Fibroblast of villous mesenchyme (primary cell): ENCODE results near the gene KCNG1. TPM values are rescaled to one million over a fixed set of nuclear protein-coding genes. Genes with fewer than 3 reads are reported as not detected.
A peak's percentile ranks its signal among the peaks of the same experiment; 100 is the strongest.

Source experiments
- DNase-seq: peaks from one replicate; pipeline ENCODE4 v3.0.0-alpha.2; 2010; ENCODE audit warnings: low read depth
- H3K4me3 ChIP-seq: 2 replicates; pipeline ENCODE4 v1.5.1; 2011; ENCODE audit warnings: low read depth, mild to moderate bottlenecking, low read length
- total RNA-seq: library from RNA; depleted of rRNA; stranded (reverse); fragments of >200 nt; gene quantifications from 2 replicates; pipeline ENCODE4 v1.2.3, GENCODE V29; 2012
- TF ChIP-seq, protein P1 (sequence below): IDR thresholded peaks from 2 replicates; pipeline ENCODE4 v1.5.1; 2012; ENCODE audit warnings: low read depth, mild to moderate bottlenecking, low read length; ENCODE audit not compliant: insufficient read depth

The KCNG1 gene
- total RNA-seq, 1 donor = 3.0 TPM

DNA sequence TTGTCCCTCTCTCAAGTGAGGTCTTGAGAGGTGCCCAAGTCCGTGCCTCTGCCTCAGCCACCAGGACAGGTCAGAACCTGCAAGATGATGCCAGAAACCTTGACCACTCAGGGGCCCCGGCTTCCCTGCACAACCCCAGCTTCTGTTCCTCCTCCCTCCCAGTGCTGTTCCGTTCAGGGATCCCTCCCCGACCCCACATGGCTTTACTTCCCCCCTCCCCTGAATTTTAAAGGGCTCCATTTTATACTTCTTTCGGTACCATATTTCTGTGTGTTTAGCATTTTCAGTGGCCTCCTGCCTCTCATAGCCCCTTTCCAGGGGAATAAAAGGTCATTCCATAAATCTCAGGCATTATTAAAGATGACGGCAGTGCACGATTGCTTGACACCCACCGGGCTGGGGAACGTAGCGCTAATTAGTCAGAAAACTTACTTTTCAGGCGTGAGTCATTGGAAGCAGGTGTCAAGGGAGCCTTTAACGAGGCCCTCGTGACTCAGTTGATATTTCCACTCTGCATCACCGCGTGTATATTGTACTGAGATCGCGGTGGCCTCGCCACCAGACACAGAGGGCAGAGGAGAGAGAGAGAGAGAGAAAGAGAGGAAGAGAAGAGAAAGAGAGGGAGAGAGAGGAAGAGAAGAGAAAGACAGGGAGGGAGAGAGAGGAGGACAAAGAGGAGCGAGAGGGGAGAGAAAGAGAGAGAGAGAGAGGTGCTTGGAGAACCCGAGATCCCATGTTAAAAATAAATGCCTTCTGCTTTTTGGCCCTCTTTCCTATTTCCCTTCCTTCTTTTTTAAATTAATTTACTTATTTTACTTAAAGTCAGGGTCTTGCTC lies 21.3 kb downstream of the KCNG1 start:
- DNase-seq = no peak
- no peak overlapping the region for H3K4me3 ChIP-seq
- TF ChIP-seq, protein P1, sequence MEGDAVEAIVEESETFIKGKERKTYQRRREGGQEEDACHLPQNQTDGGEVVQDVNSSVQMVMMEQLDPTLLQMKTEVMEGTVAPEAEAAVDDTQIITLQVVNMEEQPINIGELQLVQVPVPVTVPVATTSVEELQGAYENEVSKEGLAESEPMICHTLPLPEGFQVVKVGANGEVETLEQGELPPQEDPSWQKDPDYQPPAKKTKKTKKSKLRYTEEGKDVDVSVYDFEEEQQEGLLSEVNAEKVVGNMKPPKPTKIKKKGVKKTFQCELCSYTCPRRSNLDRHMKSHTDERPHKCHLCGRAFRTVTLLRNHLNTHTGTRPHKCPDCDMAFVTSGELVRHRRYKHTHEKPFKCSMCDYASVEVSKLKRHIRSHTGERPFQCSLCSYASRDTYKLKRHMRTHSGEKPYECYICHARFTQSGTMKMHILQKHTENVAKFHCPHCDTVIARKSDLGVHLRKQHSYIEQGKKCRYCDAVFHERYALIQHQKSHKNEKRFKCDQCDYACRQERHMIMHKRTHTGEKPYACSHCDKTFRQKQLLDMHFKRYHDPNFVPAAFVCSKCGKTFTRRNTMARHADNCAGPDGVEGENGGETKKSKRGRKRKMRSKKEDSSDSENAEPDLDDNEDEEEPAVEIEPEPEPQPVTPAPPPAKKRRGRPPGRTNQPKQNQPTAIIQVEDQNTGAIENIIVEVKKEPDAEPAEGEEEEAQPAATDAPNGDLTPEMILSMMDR = no peak

DNA sequence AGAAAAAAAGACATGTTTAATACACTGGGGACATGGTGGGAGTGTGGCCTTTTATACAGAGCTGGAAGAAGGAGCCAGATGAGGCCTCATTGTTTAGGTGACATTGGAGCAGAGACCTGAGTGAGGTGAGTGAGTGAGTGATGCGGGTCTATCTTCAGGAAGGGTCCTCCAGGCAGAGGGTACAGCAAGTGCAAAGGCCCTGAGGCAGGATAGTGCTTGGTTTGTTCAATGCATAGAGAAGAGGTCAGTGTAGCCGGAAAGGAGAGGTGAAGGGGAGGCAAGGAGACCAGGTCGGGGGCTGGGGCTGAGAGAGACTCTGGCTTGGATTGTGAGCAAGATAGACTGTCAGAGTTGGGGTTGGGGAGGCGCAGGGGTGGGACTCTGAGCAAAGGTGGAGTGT lies 23.6 kb downstream of the KCNG1 start:
- TF ChIP-seq, protein P1 = no peak
- H3K4me3 ChIP-seq = no peak overlapping the region
- no peak for DNase-seq

GRCh38 chr20:50996901-50997865 lies 25.7 kb downstream of the KCNG1 start:
- TF ChIP-seq, protein P1 = no peak
- no peak overlapping the region for H3K4me3 ChIP-seq
- peak; percentile 31 for DNase-seq

DNA sequence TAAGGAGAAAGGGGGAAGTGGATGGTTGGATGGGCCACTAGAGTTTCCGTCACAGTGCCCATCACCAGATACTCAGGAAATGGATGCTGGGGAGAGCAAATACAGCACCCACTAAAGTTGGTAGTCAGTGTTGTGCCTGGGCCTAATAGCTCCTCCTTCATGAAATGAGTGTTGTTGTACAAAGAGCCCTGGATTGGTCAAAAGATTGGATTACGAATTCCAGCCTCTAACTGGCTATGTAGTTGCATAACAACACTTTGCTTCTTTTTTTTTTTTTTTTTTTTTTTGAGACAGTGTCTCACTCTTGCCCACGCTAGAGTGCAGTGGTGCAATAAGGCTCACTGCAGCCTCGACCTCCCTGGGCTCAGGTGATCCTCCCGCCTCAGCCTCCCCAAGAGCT lies 27.4 kb downstream of the KCNG1 start:
- no peak overlapping the region for H3K4me3 ChIP-seq
- peak; percentile 51 for DNase-seq
- TF ChIP-seq, protein P1 = no peak

- DNase-seq = no peak
- no peak overlapping the region for H3K4me3 ChIP-seq
- TF ChIP-seq, protein P1 = no peak
Measured at GRCh38 chr20:50993876-50994275, 29.0 kb downstream of the KCNG1 start.

- H3K4me3 ChIP-seq = no peak overlapping the region
- DNase-seq = peak; percentile 68
- TF ChIP-seq, protein P1 = peak; percentile 77
Measured at GRCh38 chr20:50992733-50993457, 30.0 kb downstream of the KCNG1 start.
